HG02642 (cell line): ENCODE measurements around the gene ACIN1.
"Not testable (repeated sequence)": the region's sequence is repeated elsewhere in the genome, so short reads cannot be mapped to it uniquely, and the experiment has no call there.

ENCODE experiments used
- ATAC-seq: cut with Tn5 transposase; IDR thresholded peaks from one replicate; pipeline ENCODE4 v1.9.1; 2021; ENCODE audit warnings: mild to moderate bottlenecking; ENCODE audit not compliant: unreplicated experiment, poor library complexity

Gene ACIN1

DNA sequence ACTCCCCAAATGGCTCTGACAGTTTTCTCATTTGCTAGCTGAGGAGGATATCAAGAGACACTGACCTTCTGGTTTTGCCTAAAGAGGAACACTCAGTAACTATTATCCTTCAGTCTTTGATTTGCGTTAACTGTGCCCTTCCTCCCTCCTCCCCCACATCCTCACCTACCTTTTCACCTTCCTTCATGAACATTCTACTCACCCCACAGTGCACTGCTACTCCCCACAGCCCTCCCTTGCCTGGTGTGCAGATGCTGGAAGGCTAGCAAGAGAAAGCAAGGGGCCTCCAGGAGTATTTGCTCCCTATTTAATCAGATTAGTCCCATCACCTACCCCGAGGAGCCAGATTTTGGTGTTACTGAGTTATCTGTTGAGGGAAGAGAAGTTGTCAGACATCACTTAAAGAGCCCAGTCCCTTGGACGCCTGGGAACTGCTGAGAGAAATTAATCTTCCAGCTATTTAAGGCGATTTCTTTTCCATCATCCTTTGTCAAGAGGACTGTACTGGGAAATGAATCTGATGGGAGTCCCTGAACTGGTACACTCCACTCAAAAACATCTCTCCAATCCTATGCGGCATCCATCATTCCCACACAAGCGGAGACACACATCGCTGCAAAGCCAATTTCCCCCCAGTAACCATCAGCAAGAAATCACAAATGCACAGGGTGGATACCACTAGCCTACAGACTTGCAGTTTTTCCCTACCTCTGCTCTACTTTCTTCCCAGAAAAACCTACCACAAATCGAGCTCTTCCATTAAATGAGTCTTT is 71.7 kb downstream of the ACIN1 start:
- ATAC-seq, result no peak

- ATAC-seq, result no peak
Observed at GRCh38 chr14:23021889-23022442, 73.0 kb downstream of the ACIN1 start.

DNA sequence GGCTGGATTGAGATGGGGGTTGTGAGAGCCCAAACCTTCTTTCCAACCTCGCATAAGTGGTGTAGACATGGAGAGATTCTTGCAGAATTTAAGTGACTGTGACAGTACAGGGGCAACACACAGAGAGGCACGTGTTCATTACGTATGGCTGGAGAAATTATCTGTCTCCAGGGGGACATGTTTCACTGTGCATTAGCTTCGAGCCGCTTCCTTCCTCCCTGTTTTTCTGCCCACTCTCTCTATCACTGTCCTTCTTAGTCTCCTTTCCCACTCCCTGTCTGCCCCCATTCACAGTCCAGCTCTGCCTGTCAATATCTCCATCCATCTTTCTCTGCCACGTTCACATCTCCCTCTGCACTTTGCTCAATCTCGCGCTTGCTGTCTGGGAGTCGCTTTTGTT is 73.5 kb downstream of the ACIN1 start:
- no peak for ATAC-seq

- ATAC-seq, result no peak
Observed at GRCh38 chr14:23020143-23021128, 74.5 kb downstream of the ACIN1 start.

GRCh38 chr14:23018107-23018506 is 76.8 kb downstream of the ACIN1 start:
- no peak for ATAC-seq

- no peak for ATAC-seq
Observed at GRCh38 chr14:23017091-23017490, 77.8 kb downstream of the ACIN1 start.

GRCh38 chr14:23015618-23016017 is 79.3 kb downstream of the ACIN1 start:
- ATAC-seq, result no peak

- not testable (repeated sequence) for ATAC-seq
Observed at GRCh38 chr14:23013749-23014054, 81.2 kb downstream of the ACIN1 start.

- ATAC-seq, result no peak
Observed at GRCh38 chr14:23013054-23013748, 81.7 kb downstream of the ACIN1 start.

DNA sequence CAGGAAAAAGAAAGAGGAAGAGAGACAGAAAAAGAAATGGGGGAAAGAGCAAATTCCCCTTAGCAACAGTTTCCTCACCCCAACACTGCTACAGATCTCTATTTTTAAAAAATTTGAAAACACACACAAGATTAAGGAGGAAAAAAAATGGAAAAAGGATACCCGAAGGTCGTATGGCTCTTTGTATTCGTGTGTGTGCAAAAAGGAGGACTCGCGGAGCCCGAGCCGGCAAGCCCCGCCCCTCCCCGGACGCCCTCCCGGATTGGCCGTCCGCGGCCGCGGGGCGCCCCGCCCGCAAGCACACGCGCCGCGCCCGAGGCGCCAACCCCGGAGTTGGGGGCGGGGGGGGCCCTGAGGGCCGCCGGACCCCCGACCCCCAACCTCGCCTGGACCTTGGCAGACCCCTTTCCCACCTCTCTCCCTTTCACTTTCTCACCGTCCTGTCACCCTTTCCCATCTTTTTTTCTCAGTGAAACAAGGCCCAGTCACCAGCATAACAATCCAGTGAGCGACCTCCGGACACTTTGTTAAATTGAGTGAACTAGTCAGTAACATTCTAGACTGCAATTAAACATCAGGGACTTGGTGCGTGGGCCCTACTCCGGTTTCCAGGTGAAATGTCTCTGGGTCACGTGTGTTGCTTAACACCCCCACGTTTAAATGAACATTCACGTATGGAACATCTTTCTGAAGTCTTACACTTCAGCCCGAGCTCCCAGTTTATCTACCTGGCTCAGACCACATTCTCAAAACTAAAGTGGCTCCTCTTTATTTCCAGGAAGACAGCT is 84.8 kb downstream of the ACIN1 start, which contains the start of gene C14orf93:
C14orf93 (minus strand) TSS at position 205 of the 788 bp plus-strand sequence. CDS start 11,120 bp downstream, outside the sequence.
- peak; percentile 33 for ATAC-seq

DNA sequence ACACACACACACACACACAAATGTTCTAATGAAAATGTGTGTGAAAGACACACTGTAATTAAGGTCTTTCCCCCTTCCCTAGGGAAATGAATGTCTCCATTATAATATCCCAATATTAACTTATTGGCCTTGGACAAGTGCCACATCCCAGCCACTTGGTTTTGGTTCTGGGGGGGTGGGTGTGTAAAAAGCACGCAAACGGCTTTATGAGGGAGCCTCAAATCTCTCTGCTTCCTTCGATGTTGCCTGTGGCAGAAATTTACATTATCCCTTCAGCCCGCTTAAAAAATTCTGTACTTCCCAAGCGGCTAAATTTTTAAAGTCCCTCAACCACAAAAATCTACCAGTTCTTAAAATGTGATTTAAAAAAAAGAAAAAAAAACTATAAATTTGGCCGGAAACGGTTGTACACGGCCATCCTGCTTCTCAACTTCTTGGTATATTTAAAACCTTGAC is 85.4 kb downstream of the ACIN1 start:
- no peak for ATAC-seq

- ATAC-seq, result no peak
Observed at GRCh38 chr14:23008831-23009230, 86.1 kb downstream of the ACIN1 start.
